HG02588 (cell line): ENCODE results near the gene CSPG4.

ENCODE experiments used
- ATAC-seq: cut with Tn5 transposase; IDR thresholded peaks from one replicate; pipeline ENCODE4 v1.9.1; 2021; ENCODE audit warnings: mild to moderate bottlenecking, moderate library complexity; ENCODE audit not compliant: unreplicated experiment

Gene CSPG4

DNA sequence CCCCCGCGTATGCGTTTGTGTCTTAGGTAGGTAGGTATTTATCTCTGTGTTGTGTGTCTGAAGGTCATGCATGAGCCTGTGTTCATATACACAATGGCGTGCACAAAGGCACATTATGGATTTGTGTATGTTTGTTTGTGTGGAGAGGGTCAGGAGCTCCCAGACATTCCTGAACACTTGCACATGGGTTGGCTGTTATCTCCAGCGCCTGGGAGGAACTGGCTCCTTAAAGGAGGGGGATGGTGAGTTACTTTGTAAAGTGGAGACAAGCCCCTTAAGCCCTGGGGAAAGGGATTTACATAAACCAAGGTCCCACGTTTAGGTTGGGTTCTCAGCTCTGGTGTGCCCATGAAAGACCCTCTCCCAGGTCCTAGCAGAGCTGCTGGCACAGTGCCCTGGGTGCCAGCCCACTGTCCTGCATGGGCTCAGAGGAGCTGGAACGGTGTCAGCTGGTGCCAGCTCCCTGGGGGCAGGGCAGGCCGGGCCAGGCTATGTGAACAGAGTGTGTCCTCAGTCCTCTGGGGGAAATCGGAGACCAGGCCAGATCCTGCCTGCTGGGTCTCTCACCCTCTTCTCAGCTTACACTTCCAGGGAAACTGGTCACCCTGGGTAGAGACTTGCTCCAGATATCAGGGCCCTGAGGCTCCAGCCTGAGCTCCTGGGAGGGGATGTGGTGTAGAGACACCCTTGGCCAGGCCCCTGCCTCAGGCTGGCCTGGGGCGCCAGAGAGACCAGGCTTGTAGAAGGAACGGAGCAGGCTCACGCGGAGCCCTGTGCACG, 39.8 kb downstream of the CSPG4 start:
- no peak for ATAC-seq

DNA sequence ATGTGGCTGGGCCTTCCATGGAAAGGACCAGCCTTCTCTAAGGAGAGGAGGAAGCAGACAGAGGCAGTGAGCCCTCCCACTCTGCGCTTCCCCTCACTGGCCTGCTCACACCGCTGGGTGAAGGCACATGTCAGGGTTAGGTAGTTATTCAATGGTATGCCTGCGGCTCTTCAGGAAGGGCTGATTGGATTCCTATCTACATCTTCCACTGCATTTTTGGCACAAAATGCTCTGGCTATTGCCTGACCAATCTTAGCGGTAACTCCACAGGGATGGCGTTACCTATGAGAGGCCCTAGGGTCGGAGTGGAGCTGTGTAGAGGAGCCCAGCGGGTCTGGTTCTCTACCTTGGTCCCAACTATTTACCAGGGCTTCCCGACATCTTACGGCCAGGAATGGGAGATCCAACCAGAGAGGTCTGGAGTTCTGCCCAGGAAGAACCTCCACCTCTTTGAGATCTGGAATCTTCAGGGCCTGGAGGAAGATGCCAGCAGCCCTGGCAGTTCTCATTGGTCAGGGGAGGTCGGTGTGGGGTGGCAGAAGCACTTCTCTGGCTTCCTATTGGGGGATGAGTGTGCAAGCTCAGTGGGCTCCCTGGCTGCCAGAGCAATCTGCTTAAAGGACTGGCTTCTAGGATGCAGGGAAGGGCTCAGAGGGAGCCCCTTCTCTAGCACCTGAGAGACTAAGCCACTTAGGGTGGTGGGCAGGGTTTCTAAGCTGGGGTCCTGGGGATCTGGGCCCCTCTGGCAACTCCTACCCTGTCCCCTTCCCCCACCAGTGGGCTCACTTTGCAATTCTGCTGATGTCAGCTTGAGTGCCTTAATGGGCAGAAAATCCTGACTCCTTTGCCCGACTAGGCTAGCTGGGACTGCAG, 40.7 kb downstream of the CSPG4 start:
- ATAC-seq: no peak

DNA sequence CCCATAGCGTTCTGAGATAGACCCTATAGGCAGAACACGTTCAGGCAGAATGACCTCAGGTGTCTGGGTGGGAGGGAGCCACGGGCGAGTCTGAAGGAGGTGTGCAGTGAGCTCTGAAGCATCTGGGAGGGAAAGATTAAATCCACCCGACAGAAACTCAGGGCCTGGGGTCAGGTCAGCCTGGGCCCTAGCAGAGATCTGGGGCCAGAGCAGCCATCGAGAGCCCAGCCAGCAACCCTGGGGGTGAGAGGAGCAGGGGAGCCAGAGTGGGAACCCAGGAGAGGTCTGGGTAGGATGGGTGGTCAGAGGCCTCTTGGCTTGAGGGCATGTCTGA, 42.8 kb downstream of the CSPG4 start:
- ATAC-seq: no peak

DNA sequence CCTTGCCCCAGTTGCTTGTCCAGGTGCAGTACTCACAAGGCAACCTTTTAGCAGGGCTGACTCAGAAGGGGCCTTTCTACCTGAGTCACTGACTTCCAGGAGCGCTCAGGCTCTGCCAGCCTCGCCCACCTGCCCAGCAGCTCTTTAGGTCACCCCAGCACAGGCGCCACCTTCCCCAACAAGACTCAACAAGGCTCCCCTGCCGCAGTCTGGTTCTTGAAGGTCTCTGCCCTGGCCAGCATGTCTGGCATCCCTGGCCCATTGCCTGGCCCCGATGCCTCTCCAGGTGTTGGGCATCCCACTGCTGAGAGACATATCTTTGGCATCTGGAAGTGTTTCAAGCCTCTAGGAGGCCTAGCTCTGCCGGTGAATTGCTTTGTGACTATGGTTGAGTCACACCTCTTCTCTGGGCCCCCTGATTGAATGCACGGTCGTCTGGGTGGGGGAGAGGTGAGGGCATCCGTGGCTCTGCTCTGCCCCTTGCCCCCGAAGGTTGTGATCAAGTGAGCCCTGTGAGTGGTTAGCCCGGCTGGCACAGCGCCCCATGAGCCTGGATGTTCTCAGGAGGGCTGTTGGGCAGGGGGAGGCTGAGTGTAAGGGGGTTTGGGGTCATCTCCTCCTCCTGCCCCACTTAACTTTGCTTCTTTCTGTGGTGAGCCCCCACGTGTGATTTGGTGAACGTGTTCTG, 43.3 kb downstream of the CSPG4 start:
- ATAC-seq: no peak

DNA sequence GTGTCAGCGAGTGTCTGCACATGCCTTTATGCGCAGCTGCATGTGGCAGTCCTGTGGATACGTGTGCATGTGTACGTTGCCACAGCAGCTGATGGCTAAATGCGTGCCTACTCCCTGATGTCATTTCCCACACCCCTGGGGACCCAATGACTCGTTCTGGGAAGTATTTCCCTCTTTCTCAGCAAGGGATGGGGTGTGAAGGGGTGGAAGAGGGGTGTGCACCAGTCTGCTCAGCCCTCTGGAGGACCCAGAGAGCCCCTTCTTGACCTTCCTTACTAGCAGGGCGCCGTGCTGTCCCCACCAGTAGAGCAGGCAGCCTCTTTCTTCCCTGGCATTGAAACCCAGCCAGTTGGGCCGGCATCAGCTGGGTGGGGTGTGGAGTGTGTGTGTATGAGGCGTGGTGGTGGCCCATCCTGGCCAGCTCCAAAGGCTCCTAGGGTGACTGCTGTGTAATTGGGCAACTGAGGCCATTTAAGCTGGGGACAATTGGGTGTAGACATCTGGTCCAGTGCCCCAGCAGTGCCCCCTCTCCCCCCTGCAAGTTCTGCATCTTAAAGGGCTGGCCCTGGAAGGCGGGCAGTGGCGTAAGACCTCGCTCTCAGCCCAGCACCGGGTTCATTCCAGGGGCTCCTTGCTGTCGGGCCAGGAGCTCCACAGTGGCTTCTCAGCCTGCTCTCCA, 45.7 kb downstream of the CSPG4 start:
- ATAC-seq: no peak

DNA sequence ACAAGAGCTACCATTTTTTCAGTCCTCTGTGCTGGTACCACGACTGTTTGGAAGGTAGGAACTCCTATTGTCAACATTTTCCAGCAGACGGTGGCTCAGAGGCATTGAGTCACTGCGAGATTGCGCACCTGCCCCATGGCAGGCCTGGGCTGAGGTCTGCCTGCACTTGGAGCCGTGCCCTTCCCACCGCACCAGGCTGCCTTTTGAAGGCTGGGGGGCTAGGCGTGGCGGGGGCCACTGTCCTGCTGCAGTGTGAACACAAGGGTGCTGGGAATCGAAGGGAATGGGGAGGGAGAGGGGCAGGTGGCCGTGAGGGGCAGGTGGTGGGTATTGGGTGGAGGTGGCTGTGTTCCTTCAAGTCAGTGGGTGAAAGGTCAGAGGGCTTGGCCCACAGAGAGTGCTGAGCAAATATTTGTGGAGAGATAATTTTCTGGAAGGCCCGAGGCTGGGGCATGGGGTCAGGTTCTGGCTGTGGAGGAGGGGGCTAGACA, 48.7 kb downstream of the CSPG4 start:
- no peak for ATAC-seq

DNA sequence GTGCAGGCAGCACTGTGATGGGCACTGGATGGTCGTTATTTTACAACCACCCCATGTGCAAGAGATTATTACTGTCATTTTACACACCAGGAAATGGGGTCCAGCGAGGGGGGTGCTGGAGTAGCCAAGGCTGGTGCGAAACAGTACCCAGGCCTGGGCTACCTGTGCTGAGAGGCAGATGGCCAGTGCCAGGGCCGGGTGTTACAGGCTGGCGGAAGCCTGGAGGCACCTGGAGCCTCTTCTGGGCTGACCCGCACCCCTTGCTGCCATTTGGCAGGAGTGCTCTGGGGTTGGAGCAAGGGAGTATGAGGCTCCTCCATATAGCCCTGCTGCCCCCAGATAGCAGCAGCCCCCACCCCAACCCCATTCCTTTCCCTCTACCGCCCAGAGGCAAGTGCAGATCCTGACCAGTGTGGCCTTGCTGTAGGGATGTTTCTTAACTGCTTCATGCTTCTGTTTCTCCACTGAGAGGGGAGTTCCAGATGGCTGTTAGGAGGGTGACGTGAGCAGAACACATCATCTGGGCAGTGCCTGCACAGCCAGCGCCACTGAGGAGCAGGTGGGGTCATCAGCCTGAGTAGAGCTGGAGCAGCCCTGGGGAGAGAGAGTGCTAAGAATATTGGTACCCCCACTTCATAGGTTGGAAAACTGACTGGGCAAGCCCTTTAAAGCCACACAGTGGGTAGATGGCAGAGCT, 49.7 kb downstream of the CSPG4 start:
- no peak for ATAC-seq

DNA sequence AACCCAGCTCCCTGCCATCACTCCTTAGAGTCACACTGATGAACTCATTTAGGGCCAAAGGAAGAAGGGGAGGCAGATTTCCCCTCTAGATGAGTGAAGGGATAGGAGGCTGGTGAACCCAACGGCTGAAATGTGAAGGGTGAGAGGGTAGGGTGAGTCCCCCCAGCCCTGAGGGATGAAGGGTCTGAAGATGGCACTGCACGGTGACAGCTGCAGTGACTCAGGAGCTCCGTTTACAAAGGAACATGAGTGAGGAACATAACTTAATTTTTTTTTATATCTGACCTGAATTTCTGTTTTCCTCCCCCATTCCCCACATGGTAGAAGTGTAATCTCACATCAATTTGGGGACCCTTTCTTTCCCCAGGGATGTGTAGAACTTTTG, 50.9 kb downstream of the CSPG4 start:
- ATAC-seq: no peak

DNA sequence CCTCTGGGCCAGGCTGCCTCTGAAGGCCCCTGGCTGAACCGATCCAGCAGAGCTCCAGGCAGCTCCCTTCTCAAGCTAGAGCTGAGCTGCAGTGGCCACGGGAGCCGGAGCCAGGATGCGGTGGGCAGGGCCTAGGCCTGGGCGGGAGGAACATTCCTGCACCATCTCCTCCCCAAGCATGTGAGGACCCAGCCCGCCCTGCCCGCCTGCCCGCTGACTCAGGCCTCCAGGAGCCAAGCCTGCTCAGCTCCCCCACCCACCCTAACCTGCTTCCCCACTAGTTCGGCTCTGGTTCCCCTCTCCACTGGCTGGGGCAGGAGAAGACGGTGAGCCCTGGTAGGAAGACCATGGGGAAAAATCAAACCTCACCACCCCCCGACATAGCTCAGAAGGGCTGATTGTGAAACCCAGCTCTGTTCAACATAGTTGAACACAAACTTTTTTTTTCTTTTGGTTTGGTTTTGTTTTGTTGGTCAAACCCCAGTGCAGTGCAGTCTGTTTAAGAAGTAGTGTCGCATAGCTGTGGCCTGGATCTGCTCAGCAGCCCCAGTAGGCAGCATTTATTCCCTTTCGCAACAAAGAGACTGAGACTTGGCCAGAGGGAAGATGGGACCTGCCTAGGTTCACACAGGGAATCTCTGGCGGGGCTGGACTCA, 51.4 kb downstream of the CSPG4 start:
- no peak for ATAC-seq

DNA sequence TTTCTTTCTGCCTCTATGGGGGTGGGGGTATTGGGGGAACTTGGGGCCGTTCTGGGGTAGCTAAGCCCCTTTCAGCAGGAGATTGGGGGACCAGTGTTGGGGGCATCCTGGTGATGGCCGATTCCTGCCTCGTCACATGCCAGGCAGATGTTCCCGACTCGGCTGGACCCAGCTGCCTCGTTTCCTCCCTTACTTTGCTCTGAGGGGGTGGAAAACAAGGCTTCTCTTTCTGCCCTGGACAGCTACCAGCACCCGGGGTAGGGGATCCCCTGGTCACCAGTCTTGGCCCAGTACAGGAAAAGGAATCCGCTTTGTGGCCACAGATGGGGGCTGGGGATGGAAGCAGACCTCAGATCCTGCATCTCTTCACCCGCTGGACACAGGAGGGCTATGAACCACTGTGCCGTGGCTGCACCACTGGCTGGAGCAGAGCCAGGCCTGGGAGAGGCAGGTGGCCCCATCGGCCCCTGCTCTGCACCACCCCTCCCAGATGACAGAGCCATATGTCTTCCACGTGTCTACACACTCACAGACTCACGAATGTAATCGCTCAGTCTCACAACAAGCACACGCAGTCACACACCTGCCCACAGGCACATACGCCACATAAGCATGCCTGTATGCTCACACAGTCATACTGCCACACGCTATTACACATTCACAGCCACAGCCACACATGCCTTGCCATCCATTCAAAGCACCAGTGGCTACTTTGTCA, 52.6 kb downstream of the CSPG4 start:
- no peak for ATAC-seq

DNA sequence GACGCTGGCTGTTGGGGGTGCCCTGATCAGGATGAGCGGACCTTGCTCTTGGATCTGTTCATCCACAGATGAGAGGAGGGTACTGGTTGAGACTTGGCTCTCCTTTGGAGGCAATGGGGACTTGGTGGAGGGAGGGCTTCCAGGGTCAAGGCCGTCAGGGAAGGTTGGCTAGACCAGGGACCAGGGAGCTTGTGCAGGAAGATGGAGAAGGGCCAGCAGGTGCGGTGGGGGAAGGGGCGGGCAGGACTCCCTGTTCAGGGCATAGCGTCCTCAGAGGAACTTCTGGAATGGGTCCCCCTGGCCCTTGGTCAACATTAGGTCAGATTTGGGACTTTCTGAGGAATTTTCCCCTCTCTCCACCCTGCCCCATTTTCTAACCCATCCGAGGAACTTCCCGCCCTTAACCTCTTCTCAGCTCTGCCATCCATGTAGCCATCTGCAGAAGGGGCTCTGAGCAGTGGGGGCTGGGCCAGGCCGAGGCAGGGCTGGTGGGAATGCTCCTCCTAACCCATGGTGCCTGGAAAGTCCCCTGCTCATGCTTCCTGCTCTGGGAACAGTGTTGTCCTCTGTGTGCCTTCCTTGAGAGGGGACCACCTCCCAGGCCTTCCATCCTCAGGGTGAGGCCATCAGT, 53.4 kb downstream of the CSPG4 start:
- ATAC-seq: no peak

DNA sequence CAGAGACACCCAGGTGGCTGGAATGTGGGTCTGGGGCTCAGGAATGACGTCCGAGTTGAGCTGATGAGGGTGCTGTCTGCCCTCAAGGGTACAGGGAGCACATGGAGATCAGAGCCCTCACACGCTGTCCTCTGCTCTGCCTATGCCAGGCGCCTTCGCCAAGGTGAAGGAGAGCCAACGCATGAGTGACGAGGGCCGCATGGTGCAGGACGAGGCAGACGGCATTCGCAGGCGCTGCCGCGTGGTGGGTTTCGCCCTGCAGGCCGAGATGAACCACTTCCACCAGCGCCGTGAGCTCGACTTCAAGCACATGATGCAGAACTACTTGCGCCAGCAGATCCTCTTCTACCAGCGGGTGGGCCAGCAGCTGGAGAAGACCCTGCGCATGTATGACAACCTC, 55.8 kb downstream of the CSPG4 start:
- no peak for ATAC-seq

DNA sequence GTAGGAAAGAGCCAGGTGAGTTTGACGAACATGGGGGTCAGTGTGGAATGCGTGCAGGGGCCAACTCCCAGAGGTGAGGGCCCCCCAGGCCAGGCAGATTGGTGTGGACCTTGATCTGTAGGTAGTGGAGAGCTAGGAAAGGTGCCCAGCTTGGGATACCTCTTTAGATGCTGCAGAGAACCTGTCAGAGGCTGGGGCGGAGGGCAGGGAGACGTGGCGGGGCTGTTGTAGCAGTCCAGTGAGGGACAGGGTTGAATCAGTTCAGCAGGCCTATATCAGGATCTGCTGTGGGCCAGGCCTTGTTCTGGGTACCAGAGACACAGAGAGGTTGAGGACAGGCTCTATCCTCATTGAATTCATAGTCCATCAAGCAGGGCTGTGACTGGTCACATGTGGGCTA, 56.3 kb downstream of the CSPG4 start:
- ATAC-seq: no peak

DNA sequence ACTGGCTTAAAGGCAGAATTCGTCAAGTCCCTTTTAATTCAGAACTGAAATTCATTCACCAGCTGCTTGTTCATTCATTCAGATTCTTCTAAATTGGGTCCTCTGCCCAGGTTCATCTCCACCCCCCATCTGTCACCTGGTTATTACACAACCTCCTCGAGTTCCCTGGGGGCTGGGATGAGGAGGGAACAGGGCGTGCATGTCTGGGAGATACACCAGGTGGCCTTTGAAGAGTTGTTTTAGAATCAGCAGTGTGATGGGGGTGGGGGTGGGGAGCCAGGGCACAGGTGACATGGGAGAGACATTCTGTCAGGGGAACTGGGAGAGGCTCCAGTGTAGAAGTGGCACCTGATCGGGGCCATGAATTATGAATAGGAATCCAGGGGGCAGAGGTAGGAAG, 56.7 kb downstream of the CSPG4 start:
- ATAC-seq: no peak

DNA sequence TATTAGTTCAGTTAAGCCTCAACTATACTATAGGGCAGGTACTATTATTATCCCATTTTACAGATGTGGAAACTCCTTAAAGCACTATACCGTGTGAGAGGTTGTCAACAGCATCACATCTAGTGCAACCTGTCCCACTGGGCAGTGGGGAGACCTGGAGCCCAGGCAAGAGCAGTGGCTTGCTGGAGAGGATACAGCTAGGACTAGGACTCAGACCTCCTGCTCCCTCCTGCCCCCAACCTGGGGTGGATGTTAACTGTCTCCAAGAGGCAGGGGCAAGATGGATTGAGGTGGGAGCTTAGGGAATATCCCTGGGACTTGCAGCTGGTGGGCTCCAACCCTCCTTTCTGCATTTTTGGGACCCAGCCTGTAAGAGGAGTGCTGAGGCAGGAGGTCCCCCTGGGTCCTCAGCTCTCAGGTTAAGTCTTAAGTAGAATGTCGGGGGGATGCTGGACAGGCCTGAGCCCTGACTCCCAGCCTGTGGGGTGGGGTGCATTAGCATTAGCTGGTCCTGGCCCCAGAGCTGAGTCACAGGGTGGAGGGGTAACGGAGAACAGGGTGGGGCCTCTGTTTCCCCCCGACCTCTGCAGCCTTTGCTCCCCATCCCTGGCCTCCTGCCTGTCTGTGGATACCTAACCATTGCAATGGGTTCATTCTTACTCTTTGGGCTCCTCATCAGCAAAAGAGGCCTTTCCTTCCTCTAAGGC, 58.3 kb downstream of the CSPG4 start:
- ATAC-seq: no peak

DNA sequence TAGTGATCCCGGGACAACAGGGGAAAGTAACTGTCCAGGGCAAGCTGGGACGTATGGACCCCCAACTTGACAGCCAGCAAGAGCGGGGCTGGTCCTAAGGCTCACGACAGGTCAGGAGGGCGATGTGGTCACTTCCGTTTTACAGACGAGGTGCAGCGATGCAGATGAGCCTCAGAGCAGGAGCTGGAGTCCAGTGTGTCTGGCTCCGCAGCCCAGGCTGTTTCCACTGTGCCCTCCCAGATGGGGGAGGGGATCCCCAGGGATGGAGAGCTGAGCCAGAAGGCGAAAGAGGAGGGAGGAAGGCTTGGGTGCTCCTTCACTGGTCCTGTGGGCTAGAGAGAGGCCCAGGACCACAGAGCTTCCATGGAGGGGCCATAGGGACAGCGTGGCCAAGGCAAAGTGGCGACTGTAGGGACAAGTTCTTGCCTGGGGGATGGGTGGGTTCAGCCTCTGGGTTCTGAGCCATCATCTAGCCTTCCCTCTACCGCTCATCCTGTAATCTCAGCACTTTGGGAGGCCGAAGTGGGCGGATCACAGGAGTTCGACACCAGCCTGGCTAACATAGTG, 59.2 kb downstream of the CSPG4 start:
- ATAC-seq: no peak

DNA sequence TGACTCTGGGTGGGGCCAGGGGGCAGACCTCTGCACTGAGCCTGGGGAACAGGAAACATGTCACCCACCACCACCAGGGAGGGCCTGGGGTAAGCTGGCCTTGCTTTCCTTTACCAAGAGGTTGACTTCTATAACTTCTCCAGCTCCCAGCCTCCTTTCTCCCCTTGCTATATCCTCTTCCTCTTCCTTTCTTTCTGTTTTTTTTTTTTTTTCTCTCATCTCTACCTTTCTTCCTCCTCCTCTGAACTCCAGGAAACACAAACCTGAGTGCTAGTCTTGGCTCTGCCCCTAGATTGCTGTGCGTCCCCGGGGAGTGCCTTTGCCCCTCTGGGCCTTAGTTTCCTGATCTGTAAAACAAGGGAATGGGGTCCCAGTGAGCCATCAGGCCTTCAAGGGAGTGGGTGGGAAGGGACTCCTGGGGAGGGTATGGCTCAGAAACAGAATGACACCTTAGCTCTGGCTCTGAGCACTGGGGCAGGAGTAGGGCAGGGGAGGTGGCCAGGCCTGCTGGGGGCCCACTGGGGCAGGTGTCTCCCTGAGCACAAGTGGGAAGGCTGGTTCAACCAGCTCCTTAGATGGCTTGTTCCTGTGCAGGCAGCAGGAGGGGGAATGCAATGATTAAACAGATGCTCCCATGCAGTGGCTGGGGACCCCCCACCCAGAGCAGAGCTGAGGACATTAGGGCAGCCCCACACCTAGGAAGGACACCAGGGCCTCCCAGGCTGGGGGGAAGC, 60.7 kb downstream of the CSPG4 start:
- ATAC-seq: no peak
